ENCODE results near the gene SYT3.

SYT3 gene

DNA sequence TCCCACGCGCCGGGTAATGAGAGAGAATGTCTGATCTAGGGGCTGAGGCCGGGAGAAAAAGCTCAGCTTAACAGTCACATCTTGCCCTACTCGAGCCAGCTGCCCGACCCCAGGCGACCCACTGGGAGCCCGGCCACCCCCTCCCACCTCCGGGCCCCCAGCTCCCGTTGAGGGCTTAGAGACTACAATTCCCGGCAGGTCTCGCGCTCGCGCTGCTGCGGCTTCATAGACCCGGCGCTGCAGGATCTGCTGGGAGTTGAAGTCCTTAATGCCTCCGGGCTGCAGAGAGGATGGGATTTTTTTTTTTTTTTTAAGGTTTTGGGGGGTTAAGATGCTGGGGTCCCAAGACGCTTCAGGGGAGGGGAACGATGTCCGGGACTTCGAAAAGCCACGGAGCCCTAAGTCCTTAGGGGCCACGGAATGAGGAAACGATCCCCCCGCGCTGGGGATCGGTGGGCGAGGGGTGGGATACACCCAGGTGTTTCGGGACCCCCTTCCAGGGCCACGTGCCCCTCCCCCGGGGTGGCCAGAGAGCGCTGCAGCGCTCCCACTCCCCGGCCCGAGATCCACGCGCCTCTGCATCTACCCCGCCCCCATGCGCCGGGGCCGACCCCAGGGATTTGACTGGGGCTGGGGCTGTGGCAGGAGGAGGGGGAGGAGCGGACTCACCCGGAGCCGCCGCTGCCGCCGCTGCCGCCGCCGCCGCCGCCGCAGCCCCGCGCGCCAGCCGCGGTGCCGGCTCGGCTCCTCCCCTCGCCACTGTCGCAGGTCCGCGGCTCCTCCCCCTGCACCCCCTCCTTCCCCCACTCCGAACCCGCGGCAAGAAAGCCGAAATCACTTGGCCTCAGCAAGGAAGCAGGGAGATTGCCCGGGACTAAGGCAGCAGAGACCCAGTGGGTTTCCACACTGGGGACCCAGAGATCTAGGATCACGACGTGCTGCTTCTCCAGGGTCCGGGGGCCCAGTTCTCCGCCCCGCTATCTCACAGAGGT, at the start of gene SYT3:
Gene SYT3 (minus strand): TSS at position 761 of the 992 bp plus-strand sequence. CDS start 2,470 bp downstream, outside the sequence.
- no peak for TF ChIP-seq CTCF (conservative IDR thresholded peaks at IDR 0.05; ENCODE audit: control insufficient read depth, insufficient read depth, low read depth, low read length)
- H3K4me3 ChIP-seq (ENCODE audit: control insufficient read depth, low read depth, low read length) = peak within 1 kb of the TSS; percentile 29
- peak; percentile 16 for DNase-seq (ENCODE audit: low read depth)

DNA sequence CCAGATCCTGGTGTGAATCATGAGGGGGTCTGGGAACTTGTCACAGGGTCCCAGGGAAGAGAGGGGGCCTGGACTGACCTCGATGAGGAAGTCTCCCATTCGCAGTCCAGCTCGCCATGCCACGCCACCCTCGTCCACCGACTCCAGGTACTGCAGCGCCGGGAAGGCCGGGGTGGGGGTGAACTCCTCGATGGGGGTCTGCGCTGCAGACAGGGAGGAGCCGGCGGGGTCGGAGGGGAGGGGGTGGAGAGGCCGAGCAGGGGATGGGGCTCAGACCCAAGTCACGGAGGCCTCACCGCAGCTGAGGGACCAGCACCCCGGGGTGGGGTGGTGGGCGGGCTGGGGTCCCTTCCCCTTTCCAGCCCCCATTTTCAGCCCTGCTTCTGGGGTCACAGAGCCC, 49.1 kb upstream of the SYT3 start:
- H3K4me3 ChIP-seq (ENCODE audit: control insufficient read depth, low read depth, low read length) = no peak overlapping the region
- no peak for TF ChIP-seq CTCF (conservative IDR thresholded peaks at IDR 0.05; ENCODE audit: control insufficient read depth, insufficient read depth, low read depth, low read length)
- no peak for DNase-seq (ENCODE audit: low read depth)

DNA sequence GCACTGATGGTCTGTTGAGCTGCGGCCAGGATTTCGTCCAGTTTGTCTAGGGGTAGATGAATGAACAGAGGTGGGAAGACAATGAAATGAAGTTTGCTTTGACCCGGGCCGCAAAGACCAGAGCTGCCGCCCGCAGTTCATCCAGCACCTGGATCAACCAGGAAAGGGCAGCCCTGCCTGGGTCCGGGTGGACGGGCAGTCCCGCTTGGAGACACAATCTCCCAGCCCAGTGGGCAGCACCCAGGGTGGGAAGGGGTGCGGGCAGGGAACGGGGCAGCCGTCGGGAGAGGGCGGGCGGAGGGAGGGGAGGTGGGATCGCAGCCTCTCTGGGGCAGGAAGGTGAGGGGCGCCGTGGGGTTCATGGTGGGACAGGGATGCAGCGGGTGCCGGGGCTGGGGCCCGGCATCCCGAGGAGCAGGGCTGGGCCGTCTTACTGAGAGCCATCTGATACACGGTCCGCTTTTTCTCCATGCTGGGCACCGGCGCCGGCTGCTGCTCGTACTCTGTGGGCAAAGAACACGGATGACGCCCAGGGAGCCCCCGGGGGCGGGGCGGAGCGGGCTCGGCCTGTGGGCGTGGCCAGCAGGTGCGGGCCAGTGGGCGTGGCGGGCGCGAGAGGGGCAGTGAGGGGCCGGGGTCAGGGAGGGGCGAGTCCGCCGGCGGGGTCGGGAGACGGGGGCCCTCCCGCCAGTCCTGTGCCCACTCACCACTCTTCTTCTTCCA, 46.8 kb upstream of the SYT3 start:
- no peak for TF ChIP-seq CTCF (conservative IDR thresholded peaks at IDR 0.05; ENCODE audit: control insufficient read depth, insufficient read depth, low read depth, low read length)
- DNase-seq (ENCODE audit: low read depth) = no peak
- H3K4me3 ChIP-seq (ENCODE audit: control insufficient read depth, low read depth, low read length) = no peak overlapping the region

- no peak overlapping the region for H3K4me3 ChIP-seq (ENCODE audit: control insufficient read depth, low read depth, low read length)
- peak; percentile 73 for DNase-seq (ENCODE audit: low read depth)
- TF ChIP-seq CTCF (conservative IDR thresholded peaks at IDR 0.05; ENCODE audit: control insufficient read depth, insufficient read depth, low read depth, low read length) = no peak
Measured at GRCh38 chr19:50679177-50680125, 39.8 kb upstream of the SYT3 start.

DNA sequence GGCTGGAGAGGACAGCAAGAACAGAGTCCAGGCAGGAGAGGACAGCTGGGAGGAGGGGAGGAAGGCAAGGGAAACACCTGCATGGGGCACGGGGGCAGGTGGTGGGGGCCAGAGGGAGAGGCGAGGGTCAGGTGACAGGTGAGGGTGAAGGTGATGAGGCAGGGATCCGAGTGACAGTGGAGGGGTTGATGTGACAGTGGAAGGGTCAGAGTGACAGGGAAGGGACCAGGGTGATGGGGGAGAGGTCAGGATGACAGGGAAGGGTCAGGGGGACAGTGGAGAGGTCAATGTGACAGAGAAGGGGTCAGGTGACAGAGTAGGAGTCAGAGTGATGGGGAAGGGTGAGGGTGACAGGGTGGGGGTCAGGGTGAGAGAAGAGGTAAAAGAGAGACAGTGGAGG, 38.6 kb upstream of the SYT3 start:
- no peak for DNase-seq (ENCODE audit: low read depth)
- TF ChIP-seq CTCF (conservative IDR thresholded peaks at IDR 0.05; ENCODE audit: control insufficient read depth, insufficient read depth, low read depth, low read length) = no peak
- H3K4me3 ChIP-seq (ENCODE audit: control insufficient read depth, low read depth, low read length) = no peak overlapping the region

- TF ChIP-seq CTCF (conservative IDR thresholded peaks at IDR 0.05; ENCODE audit: control insufficient read depth, insufficient read depth, low read depth, low read length) = no peak
- no peak overlapping the region for H3K4me3 ChIP-seq (ENCODE audit: control insufficient read depth, low read depth, low read length)
- no peak for DNase-seq (ENCODE audit: low read depth)
Measured at GRCh38 chr19:50677636-50678035, 38.0 kb upstream of the SYT3 start.

Data from fibroblast of mammary gland (primary cell).